IPS DF 19.7 (cell line): ENCODE data around the gene MCM3.

Experiments
- DNase-seq: peaks from one replicate; pipeline ENCODE4 v3.0.0-alpha.2; 2013; ENCODE audit warnings: low read depth, low spot score

MCM3 gene

GRCh38 chr6:52303178-52303577 is 18.6 kb upstream of the MCM3 start:
- no peak for DNase-seq

GRCh38 chr6:52301326-52301725 is 16.8 kb upstream of the MCM3 start:
- DNase-seq = no peak

- DNase-seq = no peak
Measured at GRCh38 chr6:52300489-52300931, 16.0 kb upstream of the MCM3 start.

- DNase-seq = no peak
Measured at GRCh38 chr6:52299653-52300052, 15.1 kb upstream of the MCM3 start.

- no peak for DNase-seq
Measured at GRCh38 chr6:52297433-52297832, 12.9 kb upstream of the MCM3 start.

GRCh38 chr6:52293067-52293466 is 8.5 kb upstream of the MCM3 start:
- DNase-seq = no peak

GRCh38 chr6:52288841-52289240 is 4.3 kb upstream of the MCM3 start:
- DNase-seq = no peak

GRCh38 chr6:52288216-52288615 is 3.7 kb upstream of the MCM3 start:
- no peak for DNase-seq

GRCh38 chr6:52286798-52287432 is 2.4 kb upstream of the MCM3 start:
- no peak for DNase-seq

GRCh38 chr6:52285177-52286068 is 881 bp upstream of the MCM3 start:
- DNase-seq = no peak

GRCh38 chr6:52284131-52284459 is 447 bp downstream of the MCM3 start:
- DNase-seq = no peak

GRCh38 chr6:52283111-52283510 is 1.4 kb downstream of the MCM3 start:
- DNase-seq = no peak

GRCh38 chr6:52276130-52276529 is 8.4 kb downstream of the MCM3 start:
- DNase-seq = no peak

- no peak for DNase-seq
Measured at GRCh38 chr6:52271852-52272460, 12.6 kb downstream of the MCM3 start.

- no peak for DNase-seq
Measured at GRCh38 chr6:52263709-52264540, 20.6 kb downstream of the MCM3 start.

GRCh38 chr6:52262620-52263344 is 21.8 kb downstream of the MCM3 start:
- DNase-seq = no peak

- DNase-seq = no peak
Measured at GRCh38 chr6:52261229-52261628, 23.3 kb downstream of the MCM3 start.

- DNase-seq = no peak
Measured at GRCh38 chr6:52260634-52261033, 23.9 kb downstream of the MCM3 start.

GRCh38 chr6:52255434-52255833 is 29.1 kb downstream of the MCM3 start:
- DNase-seq = no peak

GRCh38 chr6:52254731-52255378 is 29.7 kb downstream of the MCM3 start:
- no peak for DNase-seq

- no peak for DNase-seq
Measured at GRCh38 chr6:52253494-52253893, 31.0 kb downstream of the MCM3 start.
